ENCODE measurements around the gene CDH13.

DNA sequence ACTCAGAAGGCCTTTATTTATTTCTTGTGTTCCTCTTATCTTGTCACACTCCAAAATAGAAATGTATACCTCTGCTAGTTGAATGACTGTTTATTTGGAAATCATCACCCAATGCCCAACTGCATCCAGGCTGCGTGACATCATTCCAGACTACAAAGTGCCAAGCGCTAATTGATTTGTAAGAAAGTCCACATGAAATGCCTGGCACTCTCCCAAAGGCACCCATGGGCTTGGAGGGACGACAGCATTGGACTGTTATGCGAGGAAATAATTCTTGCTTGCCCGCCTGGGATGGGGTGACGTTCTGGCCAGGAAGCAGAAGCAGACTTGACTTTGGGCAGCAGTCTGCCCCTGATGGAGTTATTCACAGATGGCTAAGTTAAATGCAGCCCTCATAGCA, 165.9 kb downstream of the CDH13 start:
- no peak for TF ChIP-seq POLR2A (IDR thresholded peaks at IDR 0.05)
- TF ChIP-seq, protein P1, sequence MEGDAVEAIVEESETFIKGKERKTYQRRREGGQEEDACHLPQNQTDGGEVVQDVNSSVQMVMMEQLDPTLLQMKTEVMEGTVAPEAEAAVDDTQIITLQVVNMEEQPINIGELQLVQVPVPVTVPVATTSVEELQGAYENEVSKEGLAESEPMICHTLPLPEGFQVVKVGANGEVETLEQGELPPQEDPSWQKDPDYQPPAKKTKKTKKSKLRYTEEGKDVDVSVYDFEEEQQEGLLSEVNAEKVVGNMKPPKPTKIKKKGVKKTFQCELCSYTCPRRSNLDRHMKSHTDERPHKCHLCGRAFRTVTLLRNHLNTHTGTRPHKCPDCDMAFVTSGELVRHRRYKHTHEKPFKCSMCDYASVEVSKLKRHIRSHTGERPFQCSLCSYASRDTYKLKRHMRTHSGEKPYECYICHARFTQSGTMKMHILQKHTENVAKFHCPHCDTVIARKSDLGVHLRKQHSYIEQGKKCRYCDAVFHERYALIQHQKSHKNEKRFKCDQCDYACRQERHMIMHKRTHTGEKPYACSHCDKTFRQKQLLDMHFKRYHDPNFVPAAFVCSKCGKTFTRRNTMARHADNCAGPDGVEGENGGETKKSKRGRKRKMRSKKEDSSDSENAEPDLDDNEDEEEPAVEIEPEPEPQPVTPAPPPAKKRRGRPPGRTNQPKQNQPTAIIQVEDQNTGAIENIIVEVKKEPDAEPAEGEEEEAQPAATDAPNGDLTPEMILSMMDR (IDR thresholded peaks at IDR 0.05) = no peak

Data from thyroid gland (tissue), 4 donors.